HepG2 (cell line): ENCODE data around the gene SPON1. TPM values are rescaled to one million over a fixed set of nuclear protein-coding genes. Genes with fewer than 3 reads are reported as not detected.

Source experiments
- ATAC-seq: fragments of 200-7000 bp; cut with Tn5 transposase; 3 replicates; pipeline ENCODE4 v1.9.1; 2020; ENCODE audit warnings: mild to moderate bottlenecking, moderate library complexity
- BruUV-seq: library from RNA; stranded (reverse); fragments of 400-500 nt; replicated peaks from 2 replicates; lab custom pipeline; 2021; lab: Mats Ljungman, UMichigan
- CTCF ChIA-PET: fragments of 300-600 bp; formaldehyde crosslinking; extraction: SDS; loops from one replicate; lab custom pipeline; 2021; ENCODE audit warnings: low total read pairs, inconsistent platforms, low intra/inter-chr PET ratio; lab: Yijun Ruan, JAX
- POLR2A ChIA-PET: fragments of 350-600 bp; sonication (Branson Sonifier 250); formaldehyde crosslinking; loops from one replicate; lab custom pipeline; 2020; ENCODE audit warnings: antibody characterized with exemption, inconsistent platforms; lab: Yijun Ruan, JAX
- DNase-seq: peaks from one replicate; pipeline ENCODE4 v3.0.0-alpha.2; 2015; ENCODE audit warnings: low spot score
- FAIRE-seq: peaks from 3 replicates; lab custom pipeline; 2011; peaks lifted over from hg19 to GRCh38; lab: Jason Lieb, UNC
- H2AFZ ChIP-seq: one replicate; pipeline ENCODE4 v1.6.1; 2011; ENCODE audit warnings: low read length, inconsistent platforms
- H3K27ac ChIP-seq: fragments of 300-600 bp; 3 replicates; pipeline ENCODE4 v1.8.0; 2011; ENCODE audit warnings: mixed run types, mild to moderate bottlenecking, mixed read lengths, low read length, inconsistent platforms; ENCODE audit not compliant: insufficient read depth; ENCODE audit errors: extremely low read length
- H3K27me3 ChIP-seq, 2 experiments: fragments of 200-600 bp in 1 of 2; 2 replicates in 1 of 2; 3 replicates in 1 of 2; pipeline versions ENCODE4 v1.6.0 to v1.8.0; 2011; ENCODE audit warnings: low read length in 2 of 2, mild to moderate bottlenecking in 2 of 2, moderate library complexity in 2 of 2, inconsistent platforms in 1 of 2; ENCODE audit not compliant: insufficient read depth in 2 of 2, control insufficient read depth in 1 of 2
- H3K36me3 ChIP-seq, 2 experiments: fragments of 200-600 bp in 1 of 2; replicated peaks in 1 of 2; 2 replicates in 1 of 2; 3 replicates in 1 of 2; pipeline versions ENCODE4 v1.5.1 to v1.8.0; 2011; ENCODE audit warnings: low read length in 2 of 2, inconsistent platforms in 1 of 2; ENCODE audit not compliant: insufficient read depth in 2 of 2, control insufficient read depth in 1 of 2
- H3K4me1 ChIP-seq: 2 replicates; pipeline ENCODE4 v1.5.1; 2012; ENCODE audit warnings: low read length, inconsistent platforms; ENCODE audit not compliant: insufficient read depth
- H3K4me2 ChIP-seq: 2 replicates; pipeline ENCODE4 v1.6.0; 2011; ENCODE audit warnings: low read depth, low read length, inconsistent platforms
- H3K4me3 ChIP-seq, 3 experiments: fragments of 200-600 bp in 1 of 3; sonication (generic), shearing (Covaris generic) in 1 of 3; replicated peaks in 1 of 3; 2 replicates each; pipeline ENCODE4 v1.5.1; 2011 to 2016; ENCODE audit warnings: low read length in 3 of 3, inconsistent platforms in 2 of 3, low read depth in 2 of 3, mild to moderate bottlenecking in 2 of 3, control low read depth in 1 of 3, mixed read lengths in 1 of 3; ENCODE audit not compliant: insufficient read depth in 1 of 3
- H3K79me2 ChIP-seq: one replicate; pipeline ENCODE4 v1.6.1; 2011; ENCODE audit warnings: low read length, inconsistent platforms; ENCODE audit not compliant: insufficient read depth
- H3K9ac ChIP-seq: 2 replicates; pipeline ENCODE4 v1.6.0; 2011; ENCODE audit warnings: mild to moderate bottlenecking, low read depth, low read length, inconsistent platforms; ENCODE audit not compliant: insufficient read depth
- H3K9me3 ChIP-seq: 2 replicates; pipeline ENCODE4 v1.5.1; 2012; ENCODE audit warnings: mild to moderate bottlenecking, low read length
- H4K20me1 ChIP-seq: 2 replicates; pipeline ENCODE4 v1.6.0; 2011; ENCODE audit warnings: inconsistent platforms, mild to moderate bottlenecking, low read length, moderate library complexity; ENCODE audit not compliant: insufficient read depth
- BCLAF1 ChIP-seq: fragments of 450-650 bp; IDR thresholded peaks from 2 replicates; pipeline ENCODE4 v1.6.1; 2017; ENCODE audit warnings: mild to moderate bottlenecking
- MNT ChIP-seq: fragments of 450-650 bp; IDR thresholded peaks from 2 replicates; pipeline ENCODE4 v1.6.1; 2016
- PRMT3 ChIP-seq: sonication (generic); formaldehyde crosslinking; IDR thresholded peaks from 2 replicates; pipeline ENCODE4 v1.8.1; 2022; ENCODE audit warnings: low read depth, mild to moderate bottlenecking, moderate library complexity, missing genetic modification reagents, borderline replicate concordance
- SMAD9 ChIP-seq: sonication (generic); formaldehyde crosslinking; IDR thresholded peaks from 2 replicates; pipeline ENCODE4 v1.5.1; 2020; ENCODE audit warnings: mild to moderate bottlenecking, missing genetic modification reagents
- ZBTB39 ChIP-seq: sonication (generic); formaldehyde crosslinking; IDR thresholded peaks from 2 replicates; pipeline ENCODE4 v1.5.0; 2020; ENCODE audit warnings: missing genetic modification reagents
- ZBTB4 ChIP-seq: sonication (generic); formaldehyde crosslinking; IDR thresholded peaks from 2 replicates; pipeline ENCODE4 v1.4.0; 2020; ENCODE audit warnings: missing genetic modification reagents, mild to moderate bottlenecking, borderline replicate concordance
- ZFP82 ChIP-seq: sonication (generic); formaldehyde crosslinking; IDR thresholded peaks from 2 replicates; pipeline ENCODE4 v1.5.1; 2020; ENCODE audit warnings: mild to moderate bottlenecking, missing genetic modification reagents, borderline replicate concordance
- ZNF234 ChIP-seq: sonication (generic); formaldehyde crosslinking; conservative IDR thresholded peaks from 2 replicates; pipeline ENCODE4 v1.5.1; 2020; ENCODE audit warnings: mild to moderate bottlenecking, missing genetic modification reagents
- whole genome bisulfite sequencing: methylation state at CpG from one replicate; pipeline ENCODE4 v1.1.6; 2017; ENCODE audit warnings: low lambda C conversion rate; 5-methylcytosine and 5-hydroxymethylcytosine counted together
- in situ Hi-C: cut with HindIII; loops from 2 replicates; pipeline ENCODE4 v1.10.0; 2017; ENCODE audit warnings: low pct_unique_long_range_greater_than_20kb; ENCODE audit not compliant: extremely low pct_ligation_motif_present
- intact Hi-C: fragments of 100-400 bp; cut with micrococcal nuclease; formaldehyde crosslinking; loops from one replicate; pipeline ENCODE4 v1.10.0; 2022; ENCODE audit not compliant: unreplicated experiment
- polyA plus RNA-seq, 8 experiments: library from polyadenylated mRNA; depleted of rRNA in 3 of 8; stranded (reverse) in 7 of 8; unstranded in 1 of 8; fragments of >200 nt; fragmentation: Illumina TruSeq in 4 of 8; extraction: Trizol in 4 of 8; gene quantifications; 2 replicates each; pipeline versions ENCODE4 v1.2.1 to v1.2.3, GENCODE V29; 2011 to 2016; ENCODE audit warnings: low read depth in 4 of 8, missing spikeins in 1 of 8, mixed read lengths in 1 of 8; ENCODE audit not compliant: insufficient read depth in 1 of 8
- total RNA-seq, 5 experiments: library from RNA; depleted of rRNA; stranded (reverse); fragments of >200 nt; fragmentation: Illumina TruSeq; extraction: Trizol; gene quantifications; 2 replicates each; pipeline ENCODE4 v1.2.3, GENCODE V29; 2016; ENCODE audit warnings: low read depth in 1 of 5

SPON1 gene
- total and polyA plus RNA-seq, 2 of the 13 experiments (the other 11 are each of a cell fraction or from before 2014, with no cell fraction given), result not detected

- intact Hi-C loops, result loop anchor here (5.0 kb wide), 1 partner anchor 177 kb away; no protein-coding TSS in a partner anchor
- CTCF ChIA-PET, result interaction anchor here (1.8 kb wide), 1 partner anchor 194 kb away, joined by 13 read pairs; no protein-coding TSS in a partner anchor
- WGBS, result 2% methylated on average over 2 of the region's 2 CpGs
- H3K27ac ChIP-seq, result no peak overlapping the region
- peaks cover 13% of the 10 kb centered on the region for H3K9me3 ChIP-seq
- H3K27me3 ChIP-seq, result no peaks in the 10 kb centered on the region
- DNase-seq (no peak), ATAC-seq (no peak), FAIRE-seq (no peak)
- H3K79me2 ChIP-seq, result no peaks in the 10 kb centered on the region
- in situ Hi-C loops, result loop anchor here (10.0 kb wide), 1 partner anchor 185 kb away; the partner anchor contains the start of gene SPON1
- no peak overlapping the region for H3K4me2 ChIP-seq
- H3K4me1 ChIP-seq, result no peaks in the 10 kb centered on the region
- POLR2A ChIA-PET, result no interaction called here
- H4K20me1 ChIP-seq, result no peaks in the 10 kb centered on the region
- H3K4me3 ChIP-seq, result no peak overlapping the region
- no peak overlapping the region for H3K9ac ChIP-seq
- BruUV-seq, result no TSS peak
- H3K36me3 ChIP-seq, result no peaks in the 10 kb centered on the region
- H2AFZ ChIP-seq, result no peak overlapping the region
- TF ChIP-seq PRMT3, result no peak
- no peak for TF ChIP-seq SMAD9 (CRISPR knock-in tag)
- no peak for TF ChIP-seq ZBTB4 (CRISPR knock-in tag)
- TF ChIP-seq ZNF234 (CRISPR knock-in tag), result no peak
- TF ChIP-seq BCLAF1, result no peak
- TF ChIP-seq ZFP82 (CRISPR knock-in tag), result no peak
- TF ChIP-seq ZBTB39, result no peak
- no peak for TF ChIP-seq MNT
These were observed 187.2 kb downstream of the SPON1 start for GRCh38 chr11:14149683-14150082.
